Stimulated activated naive CD4-positive, alpha-beta T cell (primary cell): ENCODE results near the gene SURF2.
A peak's percentile ranks its signal among the peaks of the same experiment; 100 is the strongest.
"Not testable (repeated sequence)": the region's sequence is repeated elsewhere in the genome, so short reads cannot be mapped to it uniquely, and the experiment has no call there.

Source experiments
- DNase-seq, 6 experiments: peaks; one replicate each; lab custom pipeline; 2025; lab: John Stamatoyannopoulos, UW

Gene SURF2

DNA sequence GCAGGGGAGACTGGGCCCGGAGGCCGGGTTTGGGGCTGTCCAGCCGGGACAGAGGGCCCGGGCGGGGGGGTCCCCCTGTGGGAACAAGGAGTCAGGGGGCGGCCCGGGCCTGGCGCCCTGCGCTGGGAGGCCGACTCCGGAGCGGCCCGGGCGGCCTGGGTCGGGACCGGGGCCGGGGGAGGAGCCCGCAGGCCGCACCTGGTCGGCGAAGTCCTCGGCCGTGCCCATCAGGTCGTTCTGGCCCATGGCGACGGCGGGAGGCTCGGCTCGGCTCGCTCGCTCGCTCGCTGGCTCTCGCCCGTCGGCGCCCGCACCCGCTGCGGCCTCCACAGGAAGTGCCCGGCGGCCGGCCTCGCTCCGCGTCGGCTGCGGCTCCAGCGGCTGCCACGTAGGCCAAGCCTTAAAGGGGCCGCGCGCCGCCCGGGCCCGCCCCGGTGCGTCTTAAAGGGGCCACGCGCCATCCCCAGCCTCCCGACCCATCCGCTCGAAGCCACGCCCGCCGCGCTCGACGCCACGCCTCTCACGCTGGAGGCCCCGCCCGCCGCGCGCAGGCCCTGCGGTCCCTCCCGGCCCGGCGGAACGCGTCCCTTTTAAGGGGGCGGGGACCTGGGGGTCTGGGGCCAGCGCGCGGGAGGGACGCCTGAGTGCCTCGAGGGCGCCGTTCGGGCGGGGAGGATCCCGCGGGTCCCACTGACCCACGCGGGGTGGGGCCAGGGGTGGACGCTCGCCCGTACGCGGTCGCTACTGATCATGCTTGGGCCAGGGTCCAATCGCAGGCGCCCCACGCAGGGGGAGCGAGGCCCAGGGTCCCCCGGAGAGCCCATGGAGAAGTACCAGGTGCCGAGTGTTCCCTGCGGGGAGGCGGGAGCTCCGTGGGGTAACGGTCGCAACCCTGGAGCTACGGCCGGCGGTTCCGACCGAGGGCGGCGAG, 19.6 kb downstream of the SURF2 start, which contains the start of the genes STKLD1 and SURF4:
STKLD1 (plus strand) TSS at position 643 of the 931 bp plus-strand sequence; CDS start at position 751, 108 bp downstream.
SURF4 (minus strand) TSS at position 337 of the 931 bp plus-strand sequence; CDS start at position 246, 91 bp downstream.
- DNase-seq = peak; percentile 83 to 93 (median 90)

DNA sequence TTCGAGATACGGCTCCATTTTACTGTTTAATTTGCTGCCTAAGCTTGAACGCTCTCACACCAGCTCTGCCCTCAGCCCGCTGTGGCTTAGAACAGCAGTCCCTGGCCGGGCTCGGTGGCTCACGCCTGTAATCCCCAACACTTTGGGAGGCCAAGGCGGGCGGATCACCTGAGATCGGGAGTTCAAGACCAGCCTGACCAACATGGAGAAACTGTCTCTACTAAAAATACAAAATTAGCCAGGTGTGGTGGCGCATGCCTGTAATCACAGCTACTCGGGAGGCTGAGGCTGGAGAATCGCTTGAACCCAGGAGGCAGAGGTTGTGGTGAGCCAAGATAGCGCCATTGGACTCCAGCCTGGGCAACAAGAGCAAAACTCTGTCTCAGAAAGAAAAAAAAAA, 20.9 kb downstream of the SURF2 start:
- not testable (repeated sequence) for DNase-seq

DNA sequence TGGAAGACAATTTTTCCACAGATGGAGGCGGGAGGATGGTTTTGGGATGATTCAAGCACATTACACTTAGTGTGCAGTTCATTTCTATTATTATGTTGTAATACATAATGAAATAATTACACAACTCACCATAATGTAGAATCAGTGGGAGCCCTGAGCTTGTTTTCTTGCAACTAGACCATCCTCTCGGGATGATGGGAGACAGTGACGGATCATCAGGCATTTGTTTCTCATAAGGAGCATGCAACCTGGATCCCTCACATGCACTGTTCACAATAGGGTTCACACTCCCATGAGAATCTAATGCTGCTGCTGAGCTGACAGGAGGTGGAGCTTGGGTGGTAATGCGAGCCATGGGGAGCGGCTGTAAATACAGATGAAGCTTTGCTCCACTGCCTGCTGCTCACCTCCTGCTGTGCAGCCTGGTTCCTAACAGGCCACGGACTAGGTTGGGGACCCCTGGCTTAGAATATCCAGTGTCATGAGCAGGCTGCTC, 21.4 kb downstream of the SURF2 start:
- DNase-seq = no peak

DNA sequence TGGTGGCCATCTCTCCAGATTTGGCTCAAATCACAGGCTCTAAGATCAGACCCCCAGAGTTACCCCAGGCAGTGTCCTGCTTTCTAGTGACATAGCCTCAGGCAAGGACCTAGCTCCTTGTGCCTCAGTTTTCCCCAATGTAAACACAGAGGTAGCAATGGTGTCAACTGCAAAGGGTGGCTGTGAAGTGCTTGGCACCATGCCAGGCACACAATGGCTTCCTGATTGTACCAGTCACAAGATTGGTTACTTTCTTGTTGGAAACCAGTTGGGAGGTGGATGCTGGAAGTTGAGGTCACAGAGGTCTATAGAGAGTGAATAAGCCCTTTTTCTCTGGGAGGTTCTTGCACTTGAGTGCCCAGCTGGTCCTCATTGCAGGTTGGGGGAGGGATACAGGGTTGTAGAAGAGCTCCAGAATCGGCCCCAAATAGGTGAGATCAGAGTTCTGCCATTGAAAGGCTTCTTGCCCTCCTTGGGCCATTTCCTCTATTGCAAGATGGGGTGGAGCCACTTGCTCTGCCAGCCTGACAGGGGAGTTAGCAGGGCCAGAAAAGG, 22.1 kb downstream of the SURF2 start:
- DNase-seq = no peak

DNA sequence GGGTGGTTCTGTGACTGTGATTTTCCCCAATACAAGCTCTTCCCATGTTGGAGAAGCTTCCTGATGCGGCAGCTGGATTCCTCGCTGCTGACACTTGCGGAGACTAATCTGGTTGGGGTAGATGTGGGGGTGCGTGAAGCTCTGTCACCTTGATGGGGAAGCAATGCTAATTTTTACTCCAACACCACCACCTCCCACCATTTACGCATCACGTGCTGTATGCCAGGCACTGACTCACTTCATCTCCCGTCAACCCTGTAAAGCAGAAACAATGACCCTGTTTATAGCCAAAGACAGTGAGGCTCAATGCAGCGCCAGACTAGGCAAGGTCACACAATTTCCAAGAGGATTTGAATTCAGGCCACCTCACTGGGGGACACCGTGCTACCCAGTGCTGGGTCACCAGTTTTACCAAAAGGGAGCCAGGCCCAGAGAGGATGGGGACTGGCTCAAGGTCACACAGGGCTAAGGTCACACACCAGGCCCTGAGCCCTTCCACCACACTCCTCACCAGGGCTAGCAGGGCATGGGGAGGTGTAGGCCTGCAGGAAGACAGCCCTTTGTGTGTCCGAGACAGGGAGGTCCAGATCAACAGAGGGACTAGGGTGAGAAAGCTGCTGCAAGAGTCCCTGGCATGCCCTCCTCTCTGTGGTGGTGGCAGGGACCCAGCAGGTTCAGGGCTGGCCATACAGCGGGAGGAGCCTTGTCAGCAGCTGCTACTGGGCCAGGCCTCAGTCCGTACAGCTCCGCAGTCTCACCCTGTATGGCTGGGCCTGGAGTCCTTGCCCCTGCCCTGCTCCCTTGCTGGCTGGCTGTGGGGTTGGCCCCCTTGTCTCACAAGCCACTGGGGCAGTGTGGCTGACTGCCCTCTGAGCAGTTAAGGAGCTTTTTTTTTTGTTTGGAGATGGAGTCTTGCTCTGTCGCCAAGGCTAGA, 23.1 kb downstream of the SURF2 start:
- no peak for DNase-seq

DNA sequence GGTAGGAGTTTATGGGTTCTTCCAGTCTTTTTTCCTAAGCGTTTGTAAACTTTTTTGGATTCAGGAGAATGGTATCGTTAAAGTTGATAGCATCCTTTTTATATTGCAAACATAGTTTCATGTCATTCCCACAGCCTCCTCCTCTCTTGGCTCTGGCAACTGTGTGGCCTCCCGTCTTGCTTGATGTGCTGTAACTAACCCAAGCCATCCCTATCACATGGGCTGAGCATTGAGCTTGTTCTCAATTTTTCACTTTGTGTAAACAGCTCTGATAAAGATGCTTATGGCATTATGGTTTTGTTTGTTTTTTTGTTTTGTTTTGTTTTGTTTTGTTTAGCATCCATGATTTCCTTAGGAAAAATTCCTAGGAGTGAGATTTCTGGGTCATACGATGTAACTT, 24.4 kb downstream of the SURF2 start:
- no peak for DNase-seq

DNA sequence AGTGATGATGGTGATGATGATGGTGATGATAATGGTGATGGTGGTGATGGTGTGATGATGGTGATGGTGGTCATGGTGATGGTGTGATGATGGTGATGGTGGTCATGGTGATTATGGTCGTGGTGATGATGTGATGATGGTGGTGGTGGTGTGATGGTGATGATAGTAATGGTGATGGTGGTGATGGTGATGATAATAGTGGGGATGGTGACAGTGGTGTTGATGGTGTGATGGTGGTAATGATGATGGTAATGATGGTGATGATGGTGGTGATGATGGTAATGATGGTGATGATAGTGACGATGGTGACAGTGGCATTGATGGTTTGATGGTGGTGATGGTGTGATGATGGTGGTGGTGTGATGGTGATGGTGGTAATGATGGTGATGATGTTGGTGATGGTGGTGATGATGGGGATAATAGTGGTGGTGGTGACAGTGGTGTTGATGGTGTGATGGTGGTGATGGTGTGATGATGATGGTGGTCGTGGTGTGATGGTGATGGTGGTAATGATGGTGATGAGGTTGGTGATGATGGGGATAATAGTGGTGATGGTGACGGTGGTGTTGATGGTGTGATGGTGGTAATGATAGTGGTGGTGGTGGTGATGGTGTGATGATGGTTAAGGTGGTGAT, 26.3 kb downstream of the SURF2 start:
- DNase-seq = no peak

DNA sequence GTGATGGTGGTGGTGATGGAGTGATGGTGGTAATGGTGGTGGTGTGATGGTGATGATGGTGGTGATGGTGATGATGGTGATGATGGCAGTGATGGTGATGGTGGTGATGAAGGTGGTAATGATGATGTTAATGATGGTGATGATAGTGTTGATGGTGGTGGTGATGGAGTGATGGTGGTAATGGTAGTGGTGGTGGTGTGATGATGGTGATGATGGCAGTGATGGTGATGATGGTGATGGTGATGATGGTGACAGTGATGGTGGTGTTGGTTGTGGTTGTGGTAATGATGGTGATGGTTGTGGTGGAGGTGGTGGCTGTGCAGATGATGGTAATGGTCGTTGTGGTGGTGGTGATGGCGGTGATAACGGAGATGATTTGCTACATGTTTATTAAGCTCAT, 27.1 kb downstream of the SURF2 start:
- DNase-seq = no peak

DNA sequence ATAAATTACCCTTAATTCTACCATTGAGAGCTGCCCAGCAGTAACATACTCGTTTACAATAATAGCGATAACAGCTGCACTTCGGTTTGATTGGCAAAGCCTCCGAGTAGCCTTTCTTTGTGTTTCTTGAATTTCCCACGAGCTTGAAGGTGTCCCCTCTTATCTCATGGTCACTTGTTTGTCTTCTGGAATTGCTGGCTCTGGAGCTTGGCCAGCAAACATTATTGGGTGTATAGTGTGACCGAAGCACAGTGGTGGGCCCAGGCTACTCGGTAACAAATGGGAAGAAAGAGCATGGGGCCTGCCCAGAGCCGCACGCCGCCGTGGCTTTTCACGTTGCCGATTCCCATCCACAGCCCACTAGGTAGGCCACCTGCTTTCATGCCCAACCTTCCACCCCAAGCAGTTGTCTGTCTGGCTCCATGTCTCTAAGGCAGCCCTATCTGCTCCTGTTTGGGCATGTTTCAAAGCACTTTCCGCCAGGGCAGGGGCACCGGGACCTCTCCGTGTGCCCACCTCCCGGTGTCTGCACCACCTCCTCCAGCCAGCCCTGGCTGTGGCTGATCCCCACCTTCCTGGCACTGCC, 28.5 kb downstream of the SURF2 start:
- no peak for DNase-seq

DNA sequence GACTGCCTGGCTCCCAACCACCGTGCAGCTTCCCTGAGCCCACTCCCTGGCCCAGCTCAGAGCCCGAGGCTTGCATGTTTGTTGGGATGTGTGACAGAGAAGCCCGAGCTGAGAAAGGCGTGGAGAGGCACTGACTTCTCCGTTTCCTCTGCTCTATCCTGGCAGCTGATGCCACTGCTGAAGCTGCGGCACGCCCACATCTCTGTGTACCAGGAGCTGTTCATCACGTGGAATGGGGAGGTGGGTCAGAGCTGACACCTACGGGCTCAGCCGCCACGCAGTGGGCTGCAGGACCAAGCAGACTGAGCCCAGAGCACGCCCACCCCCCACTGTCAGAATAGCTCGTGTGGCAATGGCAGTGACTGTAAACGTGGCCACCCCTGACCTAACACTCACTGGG, 29.1 kb downstream of the SURF2 start:
- DNase-seq = no peak

DNA sequence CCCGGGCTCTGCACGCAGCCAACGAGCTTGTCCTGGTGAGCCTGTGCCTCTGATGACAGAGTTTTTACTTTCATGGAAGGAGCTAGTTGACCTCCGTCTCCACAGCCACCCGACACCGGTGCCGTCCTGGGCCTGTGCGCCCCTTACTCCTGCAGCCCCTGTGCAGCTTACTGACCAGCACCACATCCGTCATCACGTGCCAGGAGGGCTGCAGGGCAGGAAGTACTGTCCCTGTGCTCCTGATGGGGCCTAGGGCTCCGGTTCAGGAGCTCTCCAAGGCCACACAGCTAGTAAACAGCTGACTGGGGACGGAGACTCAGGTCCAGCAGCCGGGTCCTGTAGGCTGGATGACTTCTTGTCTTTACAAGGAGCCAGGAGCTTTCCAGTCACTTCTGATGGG, 30.0 kb downstream of the SURF2 start:
- DNase-seq = no peak

DNA sequence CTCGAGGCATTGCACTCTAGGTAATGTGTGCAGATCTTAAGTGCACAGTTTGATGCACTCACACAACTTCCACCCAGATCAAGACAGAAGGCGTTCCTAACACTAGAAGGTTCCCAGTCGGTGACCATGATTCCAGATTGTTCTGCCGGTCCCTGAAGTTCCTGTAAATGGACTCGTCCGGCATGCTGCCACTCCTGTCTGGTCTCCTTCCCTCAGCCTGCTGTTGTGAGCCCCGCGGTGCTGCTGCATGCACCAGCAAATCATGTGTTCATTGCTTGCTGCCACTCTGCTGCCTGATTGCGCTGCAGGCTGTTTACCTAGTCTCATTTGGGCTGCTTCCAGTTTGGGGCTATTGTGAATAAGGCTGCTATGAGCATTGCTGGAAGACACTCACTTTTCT, 31.3 kb downstream of the SURF2 start:
- DNase-seq = no peak

DNA sequence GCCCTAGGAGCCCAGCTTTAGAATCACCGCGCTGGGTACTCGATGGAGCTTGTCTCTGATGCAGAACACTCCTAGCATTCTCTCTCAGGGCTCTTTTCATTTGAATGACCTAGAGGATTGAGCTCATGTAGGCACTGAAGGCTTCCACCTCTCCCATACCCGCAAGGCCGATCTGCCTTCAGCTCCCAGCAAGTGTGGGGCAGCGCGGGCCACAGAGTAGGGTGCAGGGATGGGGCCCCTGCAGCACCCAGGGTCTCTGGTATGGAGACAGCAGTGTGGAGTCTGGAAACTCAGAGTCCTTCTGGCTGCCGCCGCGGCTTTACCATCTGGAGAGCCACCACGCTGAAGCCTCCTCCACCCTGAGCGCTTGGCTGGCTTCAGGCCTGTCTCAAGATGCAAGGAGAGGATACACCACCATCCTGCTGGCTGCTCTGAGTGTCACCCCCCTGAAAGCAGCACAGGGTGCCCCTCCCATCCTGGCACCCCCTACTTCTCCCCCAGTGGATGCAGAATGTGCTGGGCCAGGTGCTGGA, 32.7 kb downstream of the SURF2 start:
- DNase-seq = no peak

DNA sequence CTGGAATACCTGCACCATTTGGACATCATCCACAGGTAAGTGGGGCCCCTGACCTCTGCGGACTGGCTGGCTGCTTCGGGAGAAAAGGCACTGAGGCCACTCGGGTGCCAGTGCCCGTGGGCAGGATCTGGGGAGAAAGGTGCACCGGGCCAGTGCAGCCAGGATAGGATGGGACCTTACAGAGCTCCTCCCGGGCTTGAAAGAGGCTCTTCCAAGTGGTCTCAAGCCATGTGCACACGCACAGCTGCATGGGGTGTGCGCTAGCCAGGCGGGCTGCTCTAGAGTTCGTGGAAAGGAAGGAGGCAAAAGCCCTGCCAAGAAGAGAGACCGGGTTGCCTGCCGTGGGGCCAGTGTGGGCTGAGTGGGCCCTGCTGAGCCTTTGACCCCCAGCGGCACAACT, 33.2 kb downstream of the SURF2 start:
- no peak for DNase-seq

DNA sequence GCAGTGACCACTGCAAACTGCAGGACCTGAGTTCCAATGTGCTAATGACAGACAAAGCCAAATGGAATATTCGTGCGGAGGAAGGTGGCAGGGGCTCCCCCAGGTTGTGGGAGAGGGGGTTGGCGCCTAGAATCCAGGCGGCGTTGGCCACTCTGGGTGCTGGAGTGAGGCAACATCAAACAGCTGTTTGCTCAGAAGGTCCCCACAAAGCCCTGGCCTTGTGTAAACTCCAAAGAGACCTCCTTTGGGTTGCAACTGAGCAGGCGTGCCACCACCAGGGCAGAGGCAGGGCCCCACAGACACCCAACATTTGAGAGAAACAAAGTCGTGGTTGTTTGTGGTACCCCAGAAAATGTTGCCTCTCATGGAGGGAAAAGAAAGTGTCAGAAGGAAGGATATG, 34.4 kb downstream of the SURF2 start:
- no peak for DNase-seq

DNA sequence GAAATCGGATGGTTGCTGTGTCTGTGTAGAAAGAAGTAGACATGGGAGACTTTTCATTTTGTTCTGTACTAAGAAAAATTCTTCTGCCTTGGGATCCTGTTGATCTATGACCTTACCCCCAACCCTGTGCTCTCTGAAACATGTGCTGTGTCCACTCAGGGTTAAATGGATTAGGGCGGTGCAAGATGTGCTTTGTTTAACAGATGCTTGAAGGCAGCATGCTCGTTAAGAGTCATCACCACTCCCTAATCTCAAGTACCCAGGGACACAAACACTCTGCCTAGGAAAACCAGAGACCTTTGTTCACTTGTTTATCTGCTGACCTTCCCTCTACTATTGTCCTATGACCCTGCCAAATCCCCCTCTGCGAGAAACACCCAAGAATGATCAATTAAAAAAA, 35.1 kb downstream of the SURF2 start:
- DNase-seq = not testable (repeated sequence)

DNA sequence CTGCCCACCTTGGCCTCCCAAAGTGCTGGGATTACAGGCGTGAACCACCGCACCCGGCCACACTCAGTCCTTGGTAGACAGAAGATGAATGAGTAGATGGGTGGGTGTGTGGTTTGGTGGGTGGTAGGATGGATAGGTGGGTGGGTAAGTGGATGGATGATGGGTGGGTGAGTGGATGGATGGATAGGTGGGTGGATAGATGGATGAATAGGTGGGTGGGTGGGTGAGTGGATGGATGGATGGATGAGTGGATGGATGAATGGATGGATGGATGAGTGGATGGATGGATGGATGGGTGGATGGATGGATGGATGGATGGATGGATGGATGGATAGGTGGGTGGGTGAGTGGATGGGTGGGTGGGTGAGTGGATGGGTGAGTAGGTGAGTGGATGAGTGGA, 36.0 kb downstream of the SURF2 start:
- DNase-seq = not testable (repeated sequence)

DNA sequence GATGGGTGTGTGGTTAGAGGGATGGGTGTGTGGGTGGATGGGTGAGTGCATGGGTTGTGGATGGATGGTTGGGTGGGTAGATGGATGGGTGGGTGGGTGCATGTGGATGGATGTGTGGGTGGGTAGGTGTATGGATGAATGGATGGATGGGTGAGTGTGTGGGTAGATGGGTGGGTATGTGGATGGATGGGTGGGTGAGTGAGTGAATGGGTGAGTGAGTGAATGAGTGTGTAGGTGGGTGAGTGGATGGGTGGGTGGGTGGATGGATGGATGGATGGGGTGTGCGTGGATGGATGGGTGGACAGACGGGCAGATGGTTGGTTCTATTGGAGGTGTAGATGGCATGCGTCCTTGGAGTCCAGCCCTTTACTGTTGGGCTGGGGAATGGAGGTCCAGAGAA, 37.0 kb downstream of the SURF2 start:
- DNase-seq = no peak

DNA sequence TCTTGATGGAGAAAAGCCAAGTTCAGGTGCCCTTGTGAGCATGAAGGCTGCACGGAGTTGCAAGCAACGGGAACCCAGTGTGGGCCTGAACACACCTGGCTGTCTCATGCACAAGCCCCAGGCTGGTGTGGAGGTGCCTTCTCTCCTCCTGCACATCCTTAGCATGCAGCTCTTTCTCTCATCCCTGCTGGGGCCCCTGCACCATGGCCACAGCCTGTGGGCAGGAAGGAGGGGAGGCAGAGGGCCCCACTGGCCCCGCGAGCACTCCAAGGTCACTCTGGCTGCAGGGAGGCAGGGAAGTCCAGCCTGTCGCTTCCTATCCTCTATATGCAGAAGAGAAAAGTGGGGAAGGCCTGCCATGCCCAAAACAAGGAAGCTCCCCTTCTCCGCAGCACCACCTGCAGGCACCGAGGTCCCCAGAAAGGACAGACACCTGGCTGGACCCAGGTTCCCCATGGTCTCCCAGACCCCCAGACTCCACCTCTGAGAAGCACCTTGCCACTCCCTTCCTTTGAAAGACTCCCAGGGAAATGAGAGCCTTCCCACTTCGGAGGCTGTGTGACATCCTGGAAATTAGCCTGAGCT, 38.4 kb downstream of the SURF2 start:
- DNase-seq = no peak

DNA sequence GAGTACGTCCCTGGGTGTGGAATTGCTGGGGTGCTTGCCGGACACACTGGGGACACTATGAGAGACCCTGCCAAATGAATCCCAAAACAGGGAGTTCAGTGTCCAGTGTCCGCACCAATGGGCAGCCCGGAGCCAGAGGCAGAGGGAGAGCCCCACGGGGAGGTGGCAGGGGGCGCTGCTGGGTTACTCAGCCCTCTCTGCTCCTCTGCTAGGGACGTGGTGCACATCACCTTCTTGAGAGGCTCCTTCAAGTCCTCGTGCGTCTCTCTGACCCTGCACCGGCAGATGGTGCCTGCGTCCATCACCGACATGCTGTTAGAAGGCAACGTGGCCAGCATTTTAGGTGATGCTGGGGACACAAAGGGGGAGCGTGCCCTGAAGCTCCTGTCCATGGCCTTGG, 40.6 kb downstream of the SURF2 start:
- DNase-seq = no peak

DNA sequence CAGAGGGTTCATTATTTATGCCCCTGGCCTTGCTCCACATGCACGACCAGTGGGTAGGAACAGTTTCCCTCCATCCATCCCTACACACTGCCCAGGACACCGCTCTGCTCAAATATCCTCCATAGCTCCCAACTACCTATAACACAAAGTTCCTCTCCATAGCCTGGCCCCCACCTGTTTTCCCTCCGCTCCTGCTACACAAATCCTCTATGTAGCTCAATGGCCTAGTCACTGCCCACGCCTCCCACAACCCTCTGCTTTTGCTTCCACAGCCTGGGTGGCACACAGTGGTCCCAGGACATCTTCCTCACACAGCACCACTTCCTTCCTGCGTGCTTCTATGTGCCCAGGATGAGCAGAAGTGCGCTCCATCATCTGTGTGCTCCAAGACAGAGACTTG, 41.0 kb downstream of the SURF2 start:
- no peak for DNase-seq
